Memory B cell (primary cell): ENCODE results near the gene NUMA1.

Source experiments
- ATAC-seq: fragments of 150-1000 bp; cut with Tn5 transposase; 2 replicates; pipeline ENCODE4 v1.10.0; 2021; ENCODE audit warnings: low read depth, mild to moderate bottlenecking, moderate library complexity
- DNase-seq, 2 donors: peaks; one replicate each; pipeline ENCODE4 v3.0.0; 2022; ENCODE audit warnings: low spot score in 2 of 2
- H3K27ac Mint-ChIP-seq: one replicate; pipeline ENCODE4 v1.8.0; 2022; ENCODE audit warnings: mild to moderate bottlenecking, moderate library complexity, mixed read lengths
- H3K27me3 Mint-ChIP-seq: one replicate; pipeline ENCODE4 v1.8.0; 2022; ENCODE audit warnings: mixed read lengths
- H3K36me3 Mint-ChIP-seq: one replicate; pipeline ENCODE4 v1.8.0; 2022; ENCODE audit warnings: mild to moderate bottlenecking, mixed read lengths
- H3K4me1 Mint-ChIP-seq: one replicate; pipeline ENCODE4 v1.8.0; 2022; ENCODE audit warnings: mixed read lengths
- H3K4me3 Mint-ChIP-seq: one replicate; pipeline ENCODE4 v1.8.0; 2022; ENCODE audit warnings: mild to moderate bottlenecking, moderate library complexity, mixed read lengths
- H3K9me3 Mint-ChIP-seq: one replicate; pipeline ENCODE4 v1.8.0; 2022; ENCODE audit warnings: mixed read lengths

Gene NUMA1

DNA sequence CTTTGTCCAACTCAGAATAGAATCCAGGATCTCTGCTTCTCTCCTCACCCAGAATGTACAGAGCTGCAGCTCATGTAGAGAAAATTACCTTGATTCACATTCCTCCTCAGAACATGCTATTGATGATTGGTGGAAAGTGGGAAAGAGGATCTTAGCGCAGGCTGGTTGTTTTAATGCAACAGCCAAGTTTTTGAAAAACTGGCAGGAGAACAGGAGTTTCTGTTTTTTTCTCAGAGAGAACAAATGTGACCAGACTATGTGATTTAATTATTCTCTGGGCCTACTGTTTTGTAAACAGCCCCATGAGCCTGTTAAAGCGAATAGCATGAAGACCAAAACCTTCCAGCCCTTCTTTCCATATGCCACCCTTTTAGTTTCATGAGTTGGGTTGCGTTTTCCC lies 100.7 kb downstream of the NUMA1 start:
- H3K36me3 Mint-ChIP-seq, result peaks cover 8% of the 10 kb centered on the region
- no peak for DNase-seq
- no peak for ATAC-seq
- H3K4me3 Mint-ChIP-seq, result no peak overlapping the region
- H3K27me3 Mint-ChIP-seq, result no peaks in the 10 kb centered on the region
- H3K4me1 Mint-ChIP-seq, result peaks cover 16% of the 10 kb centered on the region
- H3K27ac Mint-ChIP-seq, result peak overlapping the region; percentile 35
- H3K9me3 Mint-ChIP-seq, result no peaks in the 10 kb centered on the region

DNA sequence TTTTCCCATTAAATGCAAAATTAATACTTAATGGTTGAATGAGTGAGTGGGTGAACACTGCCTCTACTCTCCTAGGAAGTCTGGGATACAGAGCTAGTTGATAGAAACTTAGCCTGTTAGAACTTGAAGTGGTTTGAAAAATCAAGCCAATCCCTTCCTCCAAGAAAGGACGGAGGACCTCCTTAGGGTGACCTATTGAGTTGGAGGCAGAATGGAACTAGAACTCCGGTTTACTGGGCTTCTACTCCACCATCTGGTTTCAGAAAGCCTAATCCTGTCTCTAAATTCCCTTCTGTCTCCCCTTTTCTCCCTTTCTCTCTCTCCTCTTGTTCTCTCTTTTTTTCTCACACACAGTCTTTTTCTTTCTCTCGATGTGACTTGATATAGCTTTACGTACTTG lies 101.2 kb downstream of the NUMA1 start:
- Mint-ChIP-seq H3K27me3 (no peaks in the 10 kb centered on the region), H3K27ac (peak overlapping the region; percentile 35), H3K9me3 (no peaks in the 10 kb centered on the region), H3K4me1 (peaks cover 16% of the 10 kb centered on the region), H3K4me3 (no peak overlapping the region), H3K36me3 (peaks cover 8% of the 10 kb centered on the region)
- DNase-seq, result no peak
- ATAC-seq, result no peak

DNA sequence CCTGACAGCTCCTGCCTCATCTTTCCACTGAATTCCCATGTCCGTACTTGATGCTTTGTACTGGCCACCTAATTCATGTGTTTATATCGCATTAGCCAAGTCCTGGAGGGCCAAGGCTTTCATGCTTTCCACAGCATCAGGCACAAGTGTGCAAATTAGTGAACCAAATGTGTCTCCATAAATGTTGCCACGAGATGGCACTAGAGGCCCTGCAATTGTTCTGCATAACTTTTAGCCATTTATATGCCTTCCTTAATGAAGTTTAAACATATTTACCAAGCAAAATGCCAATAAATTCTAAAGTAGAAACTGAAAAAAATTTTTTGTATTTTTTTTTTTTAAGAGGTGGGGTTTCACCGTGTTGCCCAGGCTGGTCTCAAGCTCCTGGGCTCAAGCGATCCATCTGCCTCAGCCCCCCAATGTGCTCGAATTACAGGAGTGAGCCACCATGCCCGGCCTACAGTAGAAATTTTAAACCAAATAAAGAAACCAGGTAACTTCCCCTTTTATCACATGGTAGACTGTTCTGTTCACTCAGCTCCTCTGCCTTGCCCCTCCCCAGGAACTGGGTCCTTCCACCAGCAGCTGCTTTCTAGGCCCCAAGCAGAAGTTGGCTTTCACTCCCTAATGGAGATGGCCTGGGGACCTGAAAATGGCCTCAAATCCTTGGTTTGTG lies 102.5 kb downstream of the NUMA1 start:
- ATAC-seq (peak; percentile 99), DNase-seq (peak; percentile 60 to 68)
- H3K4me3 Mint-ChIP-seq, result peak overlapping the region; percentile 28
- peaks cover 8% of the 10 kb centered on the region for H3K36me3 Mint-ChIP-seq
- H3K27ac Mint-ChIP-seq, result peak overlapping the region; percentile 88
- H3K4me1 Mint-ChIP-seq, result peaks cover 16% of the 10 kb centered on the region
- H3K9me3 Mint-ChIP-seq, result no peaks in the 10 kb centered on the region
- no peaks in the 10 kb centered on the region for H3K27me3 Mint-ChIP-seq

DNA sequence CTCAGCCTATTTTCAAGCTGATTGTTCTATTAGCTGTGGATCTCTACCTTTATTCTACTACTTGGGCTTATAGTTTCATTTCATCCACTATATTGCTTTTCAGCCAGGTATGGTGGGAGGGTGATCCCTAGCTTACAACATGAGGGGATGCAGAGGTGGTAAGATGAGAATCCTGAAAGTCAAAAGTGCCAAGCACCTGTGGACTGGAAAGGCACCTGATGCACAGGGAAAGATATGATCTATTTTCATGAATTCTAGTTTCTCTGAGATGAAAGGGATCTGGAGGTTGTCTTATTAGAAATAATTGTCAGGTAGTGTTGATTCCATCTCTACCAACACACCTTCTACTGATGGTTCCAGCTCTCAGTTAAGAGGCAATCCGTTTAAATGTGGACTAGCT lies 103.3 kb downstream of the NUMA1 start:
- DNase-seq (no peak), ATAC-seq (no peak)
- no peaks in the 10 kb centered on the region for H3K9me3 Mint-ChIP-seq
- peaks cover 5% of the 10 kb centered on the region for H3K36me3 Mint-ChIP-seq
- H3K4me3 Mint-ChIP-seq, result no peak overlapping the region
- peak overlapping the region; percentile 88 for H3K27ac Mint-ChIP-seq
- H3K4me1 Mint-ChIP-seq, result peaks cover 16% of the 10 kb centered on the region
- H3K27me3 Mint-ChIP-seq, result no peaks in the 10 kb centered on the region

DNA sequence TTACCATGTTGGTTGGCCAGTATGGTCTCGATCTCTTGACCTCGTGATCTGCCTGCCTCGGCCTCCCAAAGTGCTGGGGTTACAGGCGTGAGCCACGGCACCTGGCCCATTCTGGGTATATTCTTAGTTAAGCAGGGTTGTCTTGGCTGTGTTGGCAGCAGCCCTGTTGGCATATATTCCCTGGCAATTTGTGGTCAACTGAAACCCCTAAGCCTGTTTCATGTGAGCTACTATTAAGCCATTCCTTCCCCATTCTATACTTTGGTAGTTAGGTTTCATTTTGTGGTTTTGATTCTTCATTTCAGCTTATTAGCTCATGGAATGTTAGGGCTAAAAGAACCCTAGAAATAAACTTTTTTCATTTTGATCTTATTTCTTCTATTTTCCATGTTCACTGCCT lies 103.8 kb downstream of the NUMA1 start:
- peak overlapping the region; percentile 88 for H3K27ac Mint-ChIP-seq
- H3K27me3 Mint-ChIP-seq, result no peaks in the 10 kb centered on the region
- H3K9me3 Mint-ChIP-seq, result no peaks in the 10 kb centered on the region
- H3K4me3 Mint-ChIP-seq, result no peak overlapping the region
- ATAC-seq (no peak), DNase-seq (no peak)
- H3K36me3 Mint-ChIP-seq, result peaks cover 9% of the 10 kb centered on the region
- H3K4me1 Mint-ChIP-seq, result peaks cover 14% of the 10 kb centered on the region

DNA sequence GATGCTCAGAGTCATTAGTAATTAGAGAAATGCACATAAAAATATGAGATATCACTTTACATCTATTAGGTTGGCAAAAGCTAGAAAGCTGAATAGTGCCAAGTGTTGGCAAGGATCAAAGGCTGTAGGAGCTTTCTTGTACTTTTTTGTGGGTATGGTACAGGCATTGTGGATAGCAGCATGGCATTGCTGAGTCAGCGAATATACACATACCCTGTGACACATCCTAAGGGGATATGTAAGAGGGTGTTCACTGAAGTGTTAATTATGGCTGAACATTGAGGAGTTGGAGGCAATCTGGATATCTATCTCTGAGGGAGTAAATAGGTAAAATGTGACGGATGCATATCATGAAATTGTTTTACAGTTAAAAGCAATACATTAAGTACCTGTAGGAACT lies 108.7 kb downstream of the NUMA1 start:
- no peaks in the 10 kb centered on the region for H3K27me3 Mint-ChIP-seq
- no peak overlapping the region for H3K27ac Mint-ChIP-seq
- peaks cover 3% of the 10 kb centered on the region for H3K4me1 Mint-ChIP-seq
- no peak for ATAC-seq
- H3K4me3 Mint-ChIP-seq, result no peak overlapping the region
- H3K9me3 Mint-ChIP-seq, result no peaks in the 10 kb centered on the region
- DNase-seq, result no peak
- peaks cover 13% of the 10 kb centered on the region for H3K36me3 Mint-ChIP-seq

DNA sequence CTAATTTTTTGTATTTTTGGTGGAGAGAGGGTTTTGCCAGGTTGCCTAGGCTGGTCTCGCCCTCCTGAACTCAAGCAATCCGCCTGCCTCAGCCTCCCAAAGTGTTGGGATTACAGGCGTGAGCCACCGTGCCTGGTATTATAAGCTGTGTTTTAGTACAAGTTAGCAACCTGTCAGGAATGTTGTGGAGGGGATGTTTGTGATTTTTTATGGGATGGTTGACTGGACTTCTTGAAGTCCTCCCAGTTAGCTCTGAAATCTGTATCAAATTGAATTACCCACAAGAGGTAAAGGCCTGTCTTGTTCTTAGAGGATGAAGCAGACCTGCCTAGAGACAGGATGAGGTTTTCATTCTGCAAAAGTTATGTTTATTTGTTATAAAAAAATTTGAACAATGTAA lies 115.7 kb downstream of the NUMA1 start:
- Mint-ChIP-seq H3K27me3 (no peaks in the 10 kb centered on the region), H3K9me3 (peaks cover 3% of the 10 kb centered on the region), H3K36me3 (peaks cover 13% of the 10 kb centered on the region), H3K27ac (no peak overlapping the region), H3K4me1 (peaks cover 10% of the 10 kb centered on the region), H3K4me3 (no peak overlapping the region)
- DNase-seq, result no peak
- ATAC-seq, result no peak

DNA sequence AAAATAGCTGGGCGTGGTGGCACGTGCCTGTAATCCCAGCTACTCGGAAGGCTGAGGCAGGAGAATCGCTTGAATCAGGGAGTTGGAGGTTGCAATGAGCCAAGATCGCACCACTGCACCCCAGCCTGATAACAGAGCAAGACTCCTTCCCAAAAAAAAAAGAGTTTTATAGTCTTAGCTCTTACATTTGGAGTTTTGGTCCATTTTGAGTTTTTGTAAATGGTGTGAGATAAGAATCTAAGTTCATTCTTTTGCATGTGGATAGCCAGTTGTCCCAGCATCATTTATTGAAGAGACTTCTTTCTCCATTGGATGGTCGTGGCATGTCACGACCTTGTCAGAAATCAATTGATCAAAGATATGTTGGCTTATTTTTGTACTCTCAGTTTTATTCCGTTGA lies 116.9 kb downstream of the NUMA1 start:
- ATAC-seq, result no peak
- Mint-ChIP-seq H3K36me3 (peaks cover 13% of the 10 kb centered on the region), H3K27me3 (no peaks in the 10 kb centered on the region), H3K4me1 (peaks cover 10% of the 10 kb centered on the region), H3K9me3 (peaks cover 3% of the 10 kb centered on the region), H3K27ac (no peak overlapping the region), H3K4me3 (no peak overlapping the region)
- DNase-seq, result no peak

DNA sequence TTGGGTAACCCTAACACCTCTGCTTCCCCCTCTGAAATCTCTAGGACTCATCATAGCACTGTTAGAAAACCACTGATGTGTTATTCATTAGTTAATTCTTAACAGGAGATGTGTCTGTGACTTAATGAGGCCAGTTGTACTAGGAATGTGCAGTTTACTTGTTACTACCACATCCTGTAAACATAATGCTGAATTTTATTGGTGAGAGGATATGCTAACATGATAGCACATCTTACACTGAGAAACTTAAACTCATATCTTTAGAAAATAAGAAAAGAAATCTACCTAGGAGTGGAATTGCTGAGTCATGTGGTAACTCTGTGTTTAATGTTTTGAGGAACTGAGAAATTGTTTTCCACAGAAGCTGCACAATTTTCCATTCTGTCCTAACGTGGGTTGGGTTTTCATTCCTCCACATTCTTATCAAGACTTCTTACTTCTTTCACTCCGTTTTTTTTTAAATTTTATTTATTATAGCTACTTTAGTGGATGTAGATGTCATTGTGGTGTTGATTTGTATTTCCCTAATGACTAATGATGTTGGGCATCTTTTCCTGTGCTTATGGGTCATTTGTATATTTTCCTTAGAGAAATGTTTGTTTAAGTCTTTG lies 117.8 kb downstream of the NUMA1 start:
- Mint-ChIP-seq H3K4me3 (no peak overlapping the region), H3K36me3 (peaks cover 9% of the 10 kb centered on the region), H3K9me3 (peaks cover 3% of the 10 kb centered on the region), H3K27ac (peak overlapping the region; percentile 50), H3K27me3 (no peaks in the 10 kb centered on the region), H3K4me1 (peaks cover 10% of the 10 kb centered on the region)
- DNase-seq (no peak), ATAC-seq (peak; percentile 32)

DNA sequence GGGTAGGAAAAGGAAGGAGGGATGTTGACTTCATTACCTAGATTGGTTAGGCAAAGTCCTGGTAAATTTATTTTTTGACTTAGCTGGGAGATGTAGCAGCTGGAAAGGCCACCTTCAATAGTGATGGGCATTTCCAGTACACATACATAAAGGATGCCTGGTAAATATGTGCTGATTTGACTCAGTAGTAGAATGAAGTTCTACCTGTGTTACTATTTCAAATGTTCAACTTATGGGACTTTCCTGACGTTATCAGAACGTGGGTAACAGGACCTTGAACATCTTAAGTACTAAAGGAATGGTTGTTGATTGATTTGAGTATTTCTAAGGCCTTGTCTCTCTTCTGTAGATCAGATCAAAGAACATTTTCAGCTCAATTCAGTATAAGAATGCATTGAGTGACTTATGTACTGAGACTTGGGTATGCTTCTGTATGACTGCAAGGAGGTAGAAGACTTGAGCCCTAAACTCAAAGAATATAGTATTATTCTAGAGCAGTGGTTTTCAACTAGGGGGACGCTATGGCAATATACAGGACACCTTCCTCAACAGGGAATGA lies 124.4 kb downstream of the NUMA1 start:
- peaks cover 31% of the 10 kb centered on the region for H3K4me1 Mint-ChIP-seq
- peak overlapping the region; percentile 26 for H3K27ac Mint-ChIP-seq
- peaks cover 3% of the 10 kb centered on the region for H3K9me3 Mint-ChIP-seq
- peaks cover 4% of the 10 kb centered on the region for H3K36me3 Mint-ChIP-seq
- H3K27me3 Mint-ChIP-seq, result no peaks in the 10 kb centered on the region
- H3K4me3 Mint-ChIP-seq, result no peak overlapping the region
- no peak for DNase-seq
- no peak for ATAC-seq
